T-helper 17 cell (primary cell): Measurements from ENCODE around the gene CLGN. TPM values are rescaled to one million over a fixed set of nuclear protein-coding genes. Genes with fewer than 3 reads are reported as not detected.
A peak's percentile ranks its signal among the peaks of the same experiment; 100 is the strongest.
"Not testable (repeated sequence)": the region's sequence is repeated elsewhere in the genome, so short reads cannot be mapped to it uniquely, and the experiment has no call there.

Source experiments
- ATAC-seq: fragments of 150-1000 bp; cut with Tn5 transposase; 2 replicates; pipeline ENCODE4 v1.10.0; 2021; ENCODE audit warnings: mild to moderate bottlenecking, moderate library complexity
- DNase-seq, 3 donors: peaks; one replicate each; pipeline versions ENCODE4 v3.0.0 to v3.0.0-alpha.2; 2020 to 2021
- H3K9me3 ChIP-seq: one replicate; pipeline ENCODE4 v1.7.0; 2013; ENCODE audit warnings: low read length, mild to moderate bottlenecking; ENCODE audit not compliant: control insufficient read depth, poor library complexity, severe bottlenecking
- H3K27ac Mint-ChIP-seq: one replicate; pipeline ENCODE4 v1.8.0; 2022; ENCODE audit warnings: mild to moderate bottlenecking, moderate library complexity, mixed read lengths
- H3K27me3 Mint-ChIP-seq: one replicate; pipeline ENCODE4 v1.8.0; 2022; ENCODE audit warnings: mixed read lengths
- H3K36me3 Mint-ChIP-seq: one replicate; pipeline ENCODE4 v1.8.0; 2022; ENCODE audit warnings: low read depth, mixed read lengths
- H3K4me1 Mint-ChIP-seq: one replicate; pipeline ENCODE4 v1.8.0; 2022; ENCODE audit warnings: mild to moderate bottlenecking, mixed read lengths
- H3K4me3 Mint-ChIP-seq: one replicate; pipeline ENCODE4 v1.8.0; 2022; ENCODE audit warnings: mild to moderate bottlenecking, moderate library complexity, mixed read lengths
- total RNA-seq, 4 donors: library from RNA in 2 of 4; stranded (reverse) in 2 of 4; gene quantifications; one replicate each; pipeline ENCODE4 v1.2.3 and lab custom pipeline; 2022 to 2026

The CLGN gene, protein sequence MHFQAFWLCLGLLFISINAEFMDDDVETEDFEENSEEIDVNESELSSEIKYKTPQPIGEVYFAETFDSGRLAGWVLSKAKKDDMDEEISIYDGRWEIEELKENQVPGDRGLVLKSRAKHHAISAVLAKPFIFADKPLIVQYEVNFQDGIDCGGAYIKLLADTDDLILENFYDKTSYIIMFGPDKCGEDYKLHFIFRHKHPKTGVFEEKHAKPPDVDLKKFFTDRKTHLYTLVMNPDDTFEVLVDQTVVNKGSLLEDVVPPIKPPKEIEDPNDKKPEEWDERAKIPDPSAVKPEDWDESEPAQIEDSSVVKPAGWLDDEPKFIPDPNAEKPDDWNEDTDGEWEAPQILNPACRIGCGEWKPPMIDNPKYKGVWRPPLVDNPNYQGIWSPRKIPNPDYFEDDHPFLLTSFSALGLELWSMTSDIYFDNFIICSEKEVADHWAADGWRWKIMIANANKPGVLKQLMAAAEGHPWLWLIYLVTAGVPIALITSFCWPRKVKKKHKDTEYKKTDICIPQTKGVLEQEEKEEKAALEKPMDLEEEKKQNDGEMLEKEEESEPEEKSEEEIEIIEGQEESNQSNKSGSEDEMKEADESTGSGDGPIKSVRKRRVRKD
- total RNA-seq (not detected), total RNA-seq (lab: John Stamatoyannopoulos, UW) (0 reads per million in 2 donors)

DNA sequence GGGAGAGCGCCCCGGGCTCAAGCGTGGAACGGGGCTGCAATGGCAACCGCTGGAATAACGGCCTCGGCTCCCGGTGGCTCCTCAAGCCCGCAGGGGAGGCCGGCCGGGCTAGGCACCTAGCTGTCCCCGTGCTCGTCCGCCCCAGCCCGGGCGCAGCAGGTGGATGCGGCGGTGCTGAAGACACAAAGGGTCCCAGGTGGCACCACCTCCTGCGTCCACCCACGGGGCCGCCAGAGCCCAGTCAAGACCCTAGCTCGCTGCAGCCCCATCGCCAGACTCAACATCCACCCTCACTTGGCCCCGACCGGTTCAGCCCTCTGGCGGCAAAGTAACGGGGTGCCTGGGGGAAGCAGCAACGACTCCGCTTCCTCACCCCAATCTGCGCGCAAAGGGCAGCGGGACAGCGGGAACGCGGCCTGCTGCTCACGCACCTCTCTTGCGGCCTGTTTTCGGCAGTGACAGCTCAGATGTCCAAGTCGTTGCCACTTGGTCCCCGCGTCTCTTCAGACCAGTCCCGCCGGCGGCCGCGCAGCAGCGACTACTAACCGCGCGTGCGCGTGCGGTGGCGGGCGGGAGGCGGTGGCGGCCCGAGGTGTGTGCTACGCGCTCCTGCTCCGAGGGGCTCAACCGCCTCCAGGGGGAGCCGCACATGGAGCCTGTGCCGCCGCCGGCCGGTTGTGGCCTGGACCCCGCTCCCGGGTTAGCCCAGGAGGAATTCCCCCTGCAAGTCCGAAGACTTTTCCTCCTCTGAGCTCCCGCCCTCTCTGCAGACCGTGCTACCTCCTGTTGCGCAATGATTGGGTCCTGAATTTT, at the start of gene CLGN:
Gene CLGN, minus strand, starts transcription at position 543 of the 813 bp plus-strand sequence. CDS start 14,570 bp downstream, outside the sequence.
- Mint-ChIP-seq H3K4me1 (peaks cover 5% of the 10 kb centered on the region), H3K27me3 (peaks cover 71% of the 10 kb centered on the region), H3K27ac (no peak within 1 kb of the TSS), H3K4me3 (peak within 1 kb of the TSS; percentile 89), H3K36me3 (peaks cover 10% of the 10 kb centered on the region)
- peak; percentile 69 for ATAC-seq
- H3K9me3 ChIP-seq, result no peaks in the 10 kb centered on the region
- peak in 1 of 3 donors; percentile 5 for DNase-seq

- H3K36me3 Mint-ChIP-seq, result peaks cover 6% of the 10 kb centered on the region
- H3K9me3 ChIP-seq, result no peaks in the 10 kb centered on the region
- no peak overlapping the region for H3K27ac Mint-ChIP-seq
- no peak overlapping the region for H3K4me3 Mint-ChIP-seq
- ATAC-seq, result no peak
- no peak for DNase-seq
- no peaks in the 10 kb centered on the region for H3K4me1 Mint-ChIP-seq
- peaks cover 55% of the 10 kb centered on the region for H3K27me3 Mint-ChIP-seq
Measured at GRCh38 chr4:140472156-140472555, 44.7 kb upstream of the CLGN start.

DNA sequence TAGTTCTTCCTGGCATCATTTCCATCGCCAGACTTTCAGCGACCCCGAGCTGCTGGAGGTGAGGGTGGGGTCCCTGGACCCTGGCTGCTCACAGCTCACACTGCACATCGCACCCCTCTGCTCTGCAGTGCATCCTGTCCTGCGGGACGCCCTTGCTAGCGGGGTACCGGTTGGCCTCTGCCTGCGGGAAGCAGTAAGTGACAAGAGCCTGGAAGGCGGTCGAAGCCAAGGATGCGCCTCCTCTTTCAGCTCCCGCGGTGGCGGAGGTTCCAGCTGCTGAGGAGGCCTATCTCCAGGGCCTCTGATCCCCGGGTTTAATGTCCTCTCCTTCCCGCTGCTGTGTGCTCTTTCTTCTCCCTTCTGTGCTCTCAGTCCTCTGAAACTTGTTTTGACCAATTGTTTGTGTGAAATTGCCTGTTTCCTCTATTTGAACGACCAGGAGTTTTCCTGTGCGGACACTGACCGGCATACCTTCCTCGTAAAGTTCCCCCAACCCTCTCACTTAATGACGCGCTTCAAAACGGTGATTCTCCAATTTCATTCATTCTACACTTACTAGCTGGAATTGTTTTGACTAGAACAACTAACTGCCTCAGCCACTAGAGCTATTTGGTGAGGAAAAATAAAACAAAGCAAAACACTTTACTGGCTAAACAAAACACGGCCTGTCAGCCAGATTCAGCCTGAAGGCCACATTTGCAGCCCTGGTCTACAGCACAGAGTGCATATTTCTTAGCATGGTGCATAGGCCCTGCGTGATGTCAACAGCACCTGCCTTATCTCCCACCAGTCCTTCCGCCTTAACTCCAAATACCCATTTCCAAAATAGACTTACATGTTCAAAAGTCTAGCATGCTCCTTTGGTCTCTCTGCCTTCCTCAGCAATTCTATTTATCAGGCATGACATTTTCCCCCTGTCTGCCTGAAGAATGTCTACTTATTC, 42.6 kb upstream of the CLGN start:
- DNase-seq (no peak), ATAC-seq (no peak)
- Mint-ChIP-seq H3K27me3 (peaks cover 53% of the 10 kb centered on the region), H3K36me3 (peaks cover 5% of the 10 kb centered on the region), H3K4me3 (no peak overlapping the region), H3K27ac (no peak overlapping the region), H3K4me1 (no peaks in the 10 kb centered on the region)
- no peaks in the 10 kb centered on the region for H3K9me3 ChIP-seq

DNA sequence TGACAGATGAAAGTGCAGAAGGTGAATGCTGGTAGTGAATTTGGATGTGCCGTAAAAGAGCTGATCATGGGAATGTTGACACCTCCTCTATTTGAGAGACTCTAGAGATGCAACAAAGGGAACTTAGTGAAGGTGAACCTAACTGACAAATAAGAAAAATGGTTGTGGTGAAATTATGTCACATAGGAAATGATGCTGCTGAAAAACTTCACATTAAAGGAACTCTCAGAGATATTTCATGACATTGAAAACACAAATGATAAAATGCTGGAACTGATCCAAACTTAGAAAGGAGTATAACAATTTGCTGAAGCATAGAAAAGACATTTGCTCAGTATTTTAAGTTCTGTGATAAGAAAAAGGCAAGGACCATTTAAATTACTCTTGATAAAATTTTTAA, 38.7 kb upstream of the CLGN start:
- H3K27ac Mint-ChIP-seq, result no peak overlapping the region
- no peaks in the 10 kb centered on the region for H3K9me3 ChIP-seq
- H3K4me1 Mint-ChIP-seq, result no peaks in the 10 kb centered on the region
- H3K4me3 Mint-ChIP-seq, result no peak overlapping the region
- no peak for ATAC-seq
- no peak for DNase-seq
- H3K36me3 Mint-ChIP-seq, result peaks cover 5% of the 10 kb centered on the region
- H3K27me3 Mint-ChIP-seq, result peaks cover 46% of the 10 kb centered on the region

- no peaks in the 10 kb centered on the region for H3K9me3 ChIP-seq
- no peaks in the 10 kb centered on the region for H3K4me1 Mint-ChIP-seq
- no peak for DNase-seq
- no peak overlapping the region for H3K27ac Mint-ChIP-seq
- no peaks in the 10 kb centered on the region for H3K36me3 Mint-ChIP-seq
- ATAC-seq, result no peak
- H3K4me3 Mint-ChIP-seq, result no peak overlapping the region
- peaks cover 30% of the 10 kb centered on the region for H3K27me3 Mint-ChIP-seq
Measured at GRCh38 chr4:140463614-140464013, 36.2 kb upstream of the CLGN start.

DNA sequence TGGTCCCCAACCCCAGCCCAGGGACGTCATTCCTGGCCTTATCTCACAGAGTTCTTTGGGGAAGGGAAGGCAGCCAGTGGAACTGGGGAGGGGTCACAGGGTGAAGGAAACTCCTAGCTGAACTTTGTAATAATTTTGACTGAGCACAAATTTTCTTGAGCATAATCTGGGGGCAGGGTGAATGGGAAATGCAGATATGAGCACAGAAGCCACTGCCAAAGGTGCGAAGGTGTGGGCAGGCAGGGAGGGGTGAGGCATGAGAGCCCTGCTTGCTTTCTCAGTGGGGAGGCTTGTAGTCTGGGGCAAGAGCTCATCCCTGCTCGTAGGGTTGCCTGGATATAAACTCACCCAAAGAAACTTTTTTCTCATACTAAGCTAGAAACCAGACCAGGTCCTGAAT, 35.7 kb upstream of the CLGN start:
- Mint-ChIP-seq H3K4me1 (no peaks in the 10 kb centered on the region), H3K36me3 (no peaks in the 10 kb centered on the region), H3K4me3 (no peak overlapping the region), H3K27ac (no peak overlapping the region), H3K27me3 (peaks cover 30% of the 10 kb centered on the region)
- no peaks in the 10 kb centered on the region for H3K9me3 ChIP-seq
- DNase-seq (no peak), ATAC-seq (no peak)

GRCh38 chr4:140450352-140450751, 22.9 kb upstream of the CLGN start:
- H3K9me3 ChIP-seq, result no peaks in the 10 kb centered on the region
- H3K4me1 Mint-ChIP-seq, result no peaks in the 10 kb centered on the region
- no peak overlapping the region for H3K27ac Mint-ChIP-seq
- no peak overlapping the region for H3K4me3 Mint-ChIP-seq
- no peak for ATAC-seq
- no peak for DNase-seq
- H3K27me3 Mint-ChIP-seq, result peaks cover 40% of the 10 kb centered on the region
- H3K36me3 Mint-ChIP-seq, result no peaks in the 10 kb centered on the region

DNA sequence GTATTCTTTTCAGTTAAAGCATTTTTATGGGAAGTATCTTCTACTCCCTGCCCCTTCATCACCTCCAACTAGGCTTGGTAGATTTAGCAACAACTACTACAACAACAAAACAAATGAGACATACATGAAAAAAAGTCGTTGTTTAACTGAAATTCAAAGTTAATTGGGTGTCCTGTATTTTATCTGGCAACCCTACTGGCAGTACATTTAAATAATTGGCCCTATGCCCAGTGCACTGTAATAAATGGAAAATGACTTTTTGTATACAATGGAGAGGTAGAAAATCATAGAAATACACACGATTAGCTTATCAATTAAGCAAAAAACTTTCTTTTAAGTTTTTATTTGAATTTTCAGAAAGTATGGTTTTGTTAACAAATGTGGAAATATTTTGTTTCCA, 21.4 kb upstream of the CLGN start:
- ATAC-seq (no peak), DNase-seq (no peak)
- Mint-ChIP-seq H3K27me3 (peaks cover 29% of the 10 kb centered on the region), H3K36me3 (no peaks in the 10 kb centered on the region), H3K27ac (no peak overlapping the region), H3K4me3 (no peak overlapping the region), H3K4me1 (no peaks in the 10 kb centered on the region)
- no peaks in the 10 kb centered on the region for H3K9me3 ChIP-seq

DNA sequence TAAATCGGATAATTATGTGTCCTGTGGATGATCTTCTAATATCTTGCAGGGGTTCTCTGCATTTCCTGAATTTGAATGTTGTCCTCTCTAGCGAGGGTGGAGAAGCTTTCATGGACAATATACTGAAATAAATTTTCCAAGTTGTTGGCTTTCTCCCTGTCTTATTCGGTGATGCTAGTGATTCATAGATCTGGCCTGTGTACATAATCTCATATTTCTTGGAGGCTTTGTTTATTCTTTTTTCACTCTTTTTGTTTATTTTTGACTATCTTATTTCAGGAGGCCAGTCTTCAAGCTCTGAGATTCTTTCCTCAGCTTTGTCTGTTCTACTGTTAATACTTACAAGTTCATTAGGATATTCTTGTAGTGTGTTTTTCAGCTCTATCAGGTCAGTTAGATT, 20.7 kb upstream of the CLGN start:
- no peak for ATAC-seq
- Mint-ChIP-seq H3K4me3 (no peak overlapping the region), H3K27ac (no peak overlapping the region), H3K36me3 (no peaks in the 10 kb centered on the region), H3K4me1 (no peaks in the 10 kb centered on the region), H3K27me3 (peaks cover 26% of the 10 kb centered on the region)
- H3K9me3 ChIP-seq, result no peaks in the 10 kb centered on the region
- DNase-seq, result no peak

DNA sequence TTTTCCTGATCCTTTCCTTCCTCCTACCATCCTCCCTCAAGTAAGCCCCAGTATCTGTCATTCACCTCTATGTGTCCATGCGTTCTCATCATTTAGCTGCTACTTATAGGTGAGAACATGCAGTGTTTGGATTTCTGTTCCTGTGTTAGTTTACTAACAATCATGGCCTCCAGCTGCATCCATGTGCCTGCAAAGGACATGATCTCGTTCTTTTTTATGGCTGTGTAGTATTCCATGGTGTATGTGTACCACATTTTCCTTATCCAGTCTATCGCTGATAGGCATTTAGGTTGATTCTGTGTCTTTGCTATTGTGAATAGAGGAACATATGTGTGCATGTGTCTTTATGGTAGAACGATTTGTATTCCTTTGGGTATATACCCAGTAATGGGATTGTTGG, 16.9 kb upstream of the CLGN start:
- not testable (repeated sequence) for H3K27ac Mint-ChIP-seq, ATAC-seq, H3K9me3 ChIP-seq, H3K36me3 Mint-ChIP-seq, H3K4me1 Mint-ChIP-seq, DNase-seq, H3K4me3 Mint-ChIP-seq
- H3K27me3 Mint-ChIP-seq, result peaks cover 26% of the 10 kb centered on the region

DNA sequence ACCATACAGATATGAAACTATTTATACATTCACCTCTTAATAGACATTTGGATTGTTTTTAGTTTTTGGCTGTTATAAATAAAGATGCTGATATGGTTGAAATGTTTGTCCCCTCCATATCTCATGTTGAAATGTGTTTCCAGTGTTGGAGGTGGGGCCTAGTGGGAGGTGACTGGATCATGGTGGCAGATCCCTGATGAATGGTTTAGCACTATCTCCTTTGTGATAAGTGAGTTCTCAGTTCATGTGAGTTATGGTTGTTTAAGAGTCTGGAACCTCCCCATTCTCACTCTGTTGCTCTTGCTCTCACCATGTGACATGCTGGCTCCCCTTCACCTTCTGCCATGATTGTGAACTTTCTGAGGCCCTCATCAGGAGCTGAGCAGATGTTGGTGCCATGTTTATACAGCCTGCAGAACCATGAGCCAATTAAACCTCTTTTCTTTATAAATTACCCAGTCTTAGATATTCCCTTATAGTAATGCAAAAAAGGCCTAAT, 12.2 kb upstream of the CLGN start:
- ATAC-seq (no peak), DNase-seq (no peak)
- no peak overlapping the region for H3K4me3 Mint-ChIP-seq
- H3K27ac Mint-ChIP-seq, result no peak overlapping the region
- no peaks in the 10 kb centered on the region for H3K9me3 ChIP-seq
- H3K4me1 Mint-ChIP-seq, result no peaks in the 10 kb centered on the region
- H3K27me3 Mint-ChIP-seq, result peaks cover 5% of the 10 kb centered on the region
- H3K36me3 Mint-ChIP-seq, result no peaks in the 10 kb centered on the region

DNA sequence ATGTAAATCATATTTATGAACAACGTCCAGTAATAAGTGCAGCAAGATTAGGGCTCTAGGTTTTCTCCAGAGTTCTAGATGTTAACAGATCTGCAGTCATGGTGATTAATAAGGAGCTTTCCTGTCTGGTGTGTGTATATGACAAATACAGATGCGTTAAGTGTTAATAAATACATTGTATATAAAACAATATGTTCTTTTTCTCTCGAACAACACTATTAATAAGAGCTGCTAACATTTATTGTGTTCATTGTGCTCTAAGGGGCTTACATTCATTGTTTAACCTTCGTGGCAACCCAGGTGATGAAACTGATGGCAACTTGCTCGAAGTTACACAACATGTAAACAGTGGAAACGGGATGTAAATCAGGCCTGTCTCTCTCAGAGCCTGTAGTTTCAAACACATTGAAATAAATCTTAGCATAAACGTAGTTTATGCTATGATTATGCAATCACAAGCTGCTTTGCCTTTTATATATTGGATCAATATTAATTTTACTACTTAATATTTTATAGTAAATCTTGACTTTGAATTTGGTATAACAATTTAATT, 547 bp upstream of the CLGN start:
- H3K4me1 Mint-ChIP-seq, result peaks cover 5% of the 10 kb centered on the region
- H3K4me3 Mint-ChIP-seq, result peak overlapping the region; percentile 89

More for the DNA sequence above, 547 bp upstream of the CLGN start:
- ATAC-seq (no peak), DNase-seq (no peak)
- peaks cover 10% of the 10 kb centered on the region for H3K36me3 Mint-ChIP-seq
- no peaks in the 10 kb centered on the region for H3K9me3 ChIP-seq
- peaks cover 74% of the 10 kb centered on the region for H3K27me3 Mint-ChIP-seq
- H3K27ac Mint-ChIP-seq, result no peak overlapping the region
